Hepatocyte (in vitro differentiated cells): ENCODE measurements around the gene IL10. TPM values are rescaled to one million over a fixed set of nuclear protein-coding genes. Genes with fewer than 3 reads are reported as not detected.

ENCODE experiments used
- DNase-seq: peaks from one replicate; pipeline ENCODE4 v3.0.0-alpha.2; 2016; ENCODE audit warnings: low spot score
- H2AFZ ChIP-seq: fragments of 200-600 bp; sonication (generic); 2 replicates; pipeline ENCODE4 v1.6.0; 2016; ENCODE audit warnings: antibody characterized with exemption, mild to moderate bottlenecking
- H3K27ac ChIP-seq: fragments of 200-600 bp; sonication (generic); 2 replicates; pipeline ENCODE4 v1.5.1; 2016; ENCODE audit warnings: mild to moderate bottlenecking
- H3K27me3 ChIP-seq: fragments of 200-600 bp; sonication (generic); 2 replicates; pipeline ENCODE4 v1.6.1; 2016
- H3K36me3 ChIP-seq: fragments of 200-600 bp; sonication (generic); replicated peaks from 2 replicates; pipeline ENCODE4 v1.5.1; 2016; ENCODE audit warnings: low read depth; ENCODE audit not compliant: insufficient read depth
- H3K4me1 ChIP-seq: fragments of 200-600 bp; sonication (generic); 2 replicates; pipeline ENCODE4 v1.5.1; 2016; ENCODE audit warnings: mild to moderate bottlenecking, moderate library complexity; ENCODE audit not compliant: insufficient read depth
- H3K4me2 ChIP-seq: fragments of 200-600 bp; sonication (generic); 2 replicates; pipeline ENCODE4 v1.6.0; 2016
- H3K4me3 ChIP-seq: fragments of 200-600 bp; sonication (generic); 2 replicates; pipeline ENCODE4 v1.5.1; 2016; ENCODE audit warnings: mild to moderate bottlenecking
- H3K79me2 ChIP-seq: fragments of 200-600 bp; sonication (generic); 2 replicates; pipeline ENCODE4 v1.6.0; 2017; ENCODE audit warnings: mild to moderate bottlenecking
- H3K9me2 ChIP-seq: fragments of 200-600 bp; sonication (generic); replicated peaks from 2 replicates; pipeline ENCODE4 v1.6.0; 2017; ENCODE audit warnings: mild to moderate bottlenecking; ENCODE audit not compliant: insufficient read depth
- H3K9me3 ChIP-seq: fragments of 200-600 bp; sonication (generic); 2 replicates; pipeline ENCODE4 v1.5.1; 2016; ENCODE audit warnings: low read depth, mild to moderate bottlenecking
- H4K20me1 ChIP-seq: fragments of 200-600 bp; sonication (generic); 2 replicates; pipeline ENCODE4 v1.6.0; 2016; ENCODE audit warnings: mild to moderate bottlenecking; ENCODE audit not compliant: insufficient read depth, poor library complexity, severe bottlenecking
- CTCF ChIP-seq: fragments of 200-600 bp; sonication (generic); IDR thresholded peaks from 2 replicates; pipeline ENCODE4 v1.5.1; 2016; ENCODE audit warnings: antibody characterized with exemption, mild to moderate bottlenecking; ENCODE audit not compliant: poor library complexity
- EZH2 ChIP-seq: fragments of 200-600 bp; sonication (generic); IDR thresholded peaks from 2 replicates; pipeline ENCODE4 v1.6.1; 2016; ENCODE audit warnings: antibody characterized with exemption, mild to moderate bottlenecking, borderline replicate concordance
- EZH2phosphoT487 ChIP-seq: fragments of 200-600 bp; sonication (generic); IDR thresholded peaks from one replicate; pipeline ENCODE4 v1.6.1; 2018; ENCODE audit warnings: antibody characterized with exemption, mild to moderate bottlenecking, low read depth, moderate library complexity; ENCODE audit not compliant: unreplicated experiment, severe bottlenecking
- WGBS: methylation state at CpG from one replicate; pipeline ENCODE4 v1.1.6; 2016; ENCODE audit warnings: low lambda C conversion rate; ENCODE audit errors: missing lambda C conversion rate; 5-methylcytosine and 5-hydroxymethylcytosine counted together
- polyA plus RNA-seq: library from polyadenylated mRNA; unstranded; fragments of >200 nt; fragmentation: Nextera tagmentation; extraction: Ambion mirVana; gene quantifications from 2 replicates; pipeline ENCODE4 v1.2.1, GENCODE V29; 2016
- total RNA-seq: library from RNA; depleted of rRNA; stranded (reverse); fragments of >200 nt; gene quantifications from 2 replicates; pipeline ENCODE4 v1.2.3, GENCODE V29; 2014

Gene IL10
- total and polyA plus RNA-seq, 2 experiments from 2014 or later = 0.50 TPM; not detected in 1

DNA sequence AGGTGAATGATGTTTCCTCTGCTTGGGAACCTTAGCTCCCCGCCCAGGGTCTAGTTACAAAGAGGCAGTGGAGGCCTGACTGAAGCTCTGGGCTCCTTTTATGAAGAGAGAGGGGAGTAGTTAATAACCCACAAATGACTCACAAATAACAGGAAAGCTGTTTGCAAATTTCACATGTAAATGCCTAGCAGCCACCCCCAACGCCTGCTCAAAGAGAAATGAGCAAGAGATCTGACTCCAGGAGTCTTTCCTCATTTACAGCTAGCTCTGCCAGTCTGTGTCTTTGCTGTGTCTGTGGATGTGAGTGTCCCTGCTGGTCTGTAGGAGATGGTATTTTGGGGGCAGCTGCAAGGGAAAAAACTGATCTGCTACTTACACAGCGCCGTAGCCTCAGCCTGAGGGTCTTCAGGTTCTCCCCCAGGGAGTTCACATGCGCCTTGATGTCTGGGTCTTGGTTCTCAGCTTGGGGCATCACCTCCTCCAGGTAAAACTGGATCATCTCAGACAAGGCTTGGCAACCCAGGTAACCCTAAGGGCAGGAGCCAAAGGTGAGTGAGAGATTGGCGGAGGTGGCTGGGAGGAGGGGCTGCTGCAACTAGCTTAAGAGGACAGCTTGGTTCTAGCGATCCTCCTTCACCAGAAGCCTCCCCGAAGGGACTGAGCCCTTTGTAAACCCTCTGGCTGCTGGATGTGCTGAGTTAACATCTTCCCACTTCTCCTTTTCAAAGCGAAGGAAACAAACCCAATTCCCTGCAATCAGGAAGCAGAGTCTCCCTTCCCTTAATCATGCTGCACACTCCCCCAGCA is 1.6 kb downstream of the IL10 start, which contains the start of gene IL19:
Gene IL19 (plus strand): TSS at position 243 of the 807 bp plus-strand sequence. CDS start 65,890 bp downstream, outside the sequence.
- TF ChIP-seq EZH2 = no peak
- no peak for TF ChIP-seq EZH2phosphoT487
- H3K4me1 ChIP-seq = peaks cover 5% of the 10 kb centered on the region
- no peaks in the 10 kb centered on the region for H3K9me2 ChIP-seq
- no peaks in the 10 kb centered on the region for H3K27me3 ChIP-seq
- no peak within 1 kb of the TSS for H2AFZ ChIP-seq
- no peak within 1 kb of the TSS for H3K27ac ChIP-seq
- H3K9me3 ChIP-seq = no peaks in the 10 kb centered on the region
- WGBS = 63% methylated on average over 9 of the region's 9 CpGs
- H3K36me3 ChIP-seq = no peaks in the 10 kb centered on the region
- no peaks in the 10 kb centered on the region for H4K20me1 ChIP-seq
- no peak for DNase-seq
- no peak within 1 kb of the TSS for H3K4me3 ChIP-seq
- no peak within 1 kb of the TSS for H3K4me2 ChIP-seq
- no peaks in the 10 kb centered on the region for H3K79me2 ChIP-seq

- Histone ChIP-seq H4K20me1 (no peaks in the 10 kb centered on the region), H2AFZ (no peak overlapping the region), H3K4me3 (no peak overlapping the region), H3K4me2 (no peak overlapping the region), H3K36me3 (no peaks in the 10 kb centered on the region), H3K27ac (no peak overlapping the region), H3K9me3 (no peaks in the 10 kb centered on the region), H3K27me3 (no peaks in the 10 kb centered on the region), H3K4me1 (peaks cover 5% of the 10 kb centered on the region), H3K9me2 (no peaks in the 10 kb centered on the region), H3K79me2 (no peaks in the 10 kb centered on the region)
- DNase-seq = no peak
- WGBS = 88% methylated on average over 7 of the region's 7 CpGs
- TF ChIP-seq CTCF = no peak
- TF ChIP-seq EZH2 = no peak
- no peak for TF ChIP-seq EZH2phosphoT487
These were observed 3.0 kb downstream of the IL10 start for GRCh38 chr1:206769304-206769731.

GRCh38 chr1:206768472-206769303 is 3.6 kb downstream of the IL10 start:
- Histone ChIP-seq H3K9me2 (no peaks in the 10 kb centered on the region), H3K79me2 (no peaks in the 10 kb centered on the region), H3K4me2 (no peak overlapping the region), H3K4me3 (no peak overlapping the region), H4K20me1 (no peaks in the 10 kb centered on the region), H3K9me3 (no peaks in the 10 kb centered on the region), H3K36me3 (no peaks in the 10 kb centered on the region), H2AFZ (no peak overlapping the region), H3K4me1 (peaks cover 5% of the 10 kb centered on the region), H3K27me3 (no peaks in the 10 kb centered on the region), H3K27ac (no peak overlapping the region)
- WGBS = 85% methylated on average over 14 of the region's 14 CpGs
- TF ChIP-seq EZH2 (no peak), EZH2phosphoT487 (no peak), CTCF (no peak)
- no peak for DNase-seq
